DLD1 (cell line): ENCODE results near the gene MAPKAP1.

Experiments
- in situ Hi-C: cut with HindIII; loops from 2 replicates; pipeline ENCODE4 v1.10.0; 2017; ENCODE audit warnings: low sequenced_read_pairs

The MAPKAP1 gene

GRCh38 chr9:125706651-125707471 is at the start of gene MAPKAP1:
Gene MAPKAP1, minus strand, starts transcription at chr9:125707208. Its CDS starts 34,634 bp downstream, at chr9:125672574.
- in situ Hi-C loops = no loop called here

- in situ Hi-C loops = no loop called here
These were observed 49.5 kb upstream of the MAPKAP1 start for GRCh38 chr9:125756518-125756917.

- in situ Hi-C loops = no loop called here
These were observed 48.3 kb upstream of the MAPKAP1 start for GRCh38 chr9:125755340-125755739.

- in situ Hi-C loops = no loop called here
These were observed 47.1 kb upstream of the MAPKAP1 start for GRCh38 chr9:125754096-125754495.

- in situ Hi-C loops = no loop called here
These were observed 45.1 kb upstream of the MAPKAP1 start for GRCh38 chr9:125752070-125752628.

- in situ Hi-C loops = no loop called here
These were observed 43.6 kb upstream of the MAPKAP1 start for GRCh38 chr9:125750627-125751011.

GRCh38 chr9:125749951-125750626 is 43.1 kb upstream of the MAPKAP1 start:
- in situ Hi-C loops = no loop called here

GRCh38 chr9:125749287-125749935 is 42.4 kb upstream of the MAPKAP1 start:
- in situ Hi-C loops = no loop called here

- in situ Hi-C loops = no loop called here
These were observed 41.6 kb upstream of the MAPKAP1 start for GRCh38 chr9:125748446-125749099.

- in situ Hi-C loops = no loop called here
These were observed 40.9 kb upstream of the MAPKAP1 start for GRCh38 chr9:125747765-125748445.

GRCh38 chr9:125747053-125747764 is 40.2 kb upstream of the MAPKAP1 start, which contains the start of gene PBX3:
Gene PBX3, plus strand, starts transcription at chr9:125747373.
- in situ Hi-C loops = no loop called here

GRCh38 chr9:125746774-125747052 is 39.7 kb upstream of the MAPKAP1 start:
- in situ Hi-C loops = no loop called here

GRCh38 chr9:125746017-125746773 is 39.2 kb upstream of the MAPKAP1 start:
- in situ Hi-C loops = no loop called here

GRCh38 chr9:125745682-125746016 is 38.6 kb upstream of the MAPKAP1 start:
- in situ Hi-C loops = no loop called here

GRCh38 chr9:125745018-125745417 is 38.0 kb upstream of the MAPKAP1 start:
- in situ Hi-C loops = no loop called here

GRCh38 chr9:125744616-125745015 is 37.6 kb upstream of the MAPKAP1 start:
- in situ Hi-C loops = no loop called here

- in situ Hi-C loops = no loop called here
These were observed 36.8 kb upstream of the MAPKAP1 start for GRCh38 chr9:125743682-125744428.

GRCh38 chr9:125742657-125743056 is 35.6 kb upstream of the MAPKAP1 start:
- in situ Hi-C loops = no loop called here

- in situ Hi-C loops = no loop called here
These were observed 32.4 kb upstream of the MAPKAP1 start for GRCh38 chr9:125739436-125739835.
